ENCODE measurements around the gene DDX24. TPM values are rescaled to one million over a fixed set of nuclear protein-coding genes. Genes with fewer than 3 reads are reported as not detected.

DDX24 gene
- total RNA-seq, 1 experiment from 2014 or later = 135 TPM

GRCh38 chr14:94100847-94101246, 19.8 kb upstream of the DDX24 start:
- no TSS peak for BruUV-seq (replicated peaks)
- Mint-ChIP-seq H3K4me1 (ENCODE audit: insufficient read depth, unreplicated experiment) (no peaks in the 10 kb centered on the region), H3K9me3 (ENCODE audit: unreplicated experiment) (no peaks in the 10 kb centered on the region), H3K4me3 (ENCODE audit: unreplicated experiment) (no peak overlapping the region), H3K36me3 (ENCODE audit: insufficient read depth, unreplicated experiment) (no peaks in the 10 kb centered on the region), H3K27me3 (ENCODE audit: insufficient read depth, unreplicated experiment) (no peaks in the 10 kb centered on the region), H3K27ac (ENCODE audit: low read depth, unreplicated experiment) (no peak overlapping the region)
- DNase-seq (ENCODE audit: unreplicated experiment) = peak; percentile 49
- TF ChIP-seq CTCF (IDR thresholded peaks at IDR 0.05; ENCODE audit: unreplicated experiment) = no peak
- POLR2A ChIA-PET = interaction anchor here (0.8 to 1.4 kb wide), 2 partner anchors 9 to 19 kb away, joined by 3 to 4 read pairs; partner anchors contain the start of gene IFI27L1
- CTCF ChIA-PET = interaction anchor here (0.7 to 1.3 kb wide), 2 partner anchors 31 to 36 kb away, joined by 3 read pairs; no protein-coding TSS in a partner anchor
- intact Hi-C loops (cut with micrococcal nuclease) = no loop called here

GRCh38 chr14:94099006-94099405, 18.0 kb upstream of the DDX24 start:
- ChIA-PET POLR2A (no interaction called here), CTCF (interaction anchor here (0.6 to 1.3 kb wide), 2 partner anchors 32 to 379 kb away, joined by 3 to 4 read pairs; no protein-coding TSS in a partner anchor)
- Mint-ChIP-seq H3K27ac (ENCODE audit: low read depth, unreplicated experiment) (no peak overlapping the region), H3K27me3 (ENCODE audit: insufficient read depth, unreplicated experiment) (no peaks in the 10 kb centered on the region), H3K4me3 (ENCODE audit: unreplicated experiment) (no peak overlapping the region), H3K4me1 (ENCODE audit: insufficient read depth, unreplicated experiment) (no peaks in the 10 kb centered on the region), H3K9me3 (ENCODE audit: unreplicated experiment) (no peaks in the 10 kb centered on the region), H3K36me3 (ENCODE audit: insufficient read depth, unreplicated experiment) (no peaks in the 10 kb centered on the region)
- DNase-seq (ENCODE audit: unreplicated experiment) = no peak
- no peak for TF ChIP-seq CTCF (IDR thresholded peaks at IDR 0.05; ENCODE audit: unreplicated experiment)
- BruUV-seq (replicated peaks) = no TSS peak
- intact Hi-C loops (cut with micrococcal nuclease) = no loop called here

GRCh38 chr14:94098326-94098992, 17.5 kb upstream of the DDX24 start:
- ChIA-PET POLR2A (no interaction called here), CTCF (interaction anchor here (0.6 kb wide), 1 partner anchor 379 kb away, joined by 3 read pairs; no protein-coding TSS in a partner anchor)
- Mint-ChIP-seq H3K4me1 (ENCODE audit: insufficient read depth, unreplicated experiment) (no peaks in the 10 kb centered on the region), H3K9me3 (ENCODE audit: unreplicated experiment) (no peaks in the 10 kb centered on the region), H3K4me3 (ENCODE audit: unreplicated experiment) (no peak overlapping the region), H3K27ac (ENCODE audit: low read depth, unreplicated experiment) (no peak overlapping the region), H3K36me3 (ENCODE audit: insufficient read depth, unreplicated experiment) (no peaks in the 10 kb centered on the region), H3K27me3 (ENCODE audit: insufficient read depth, unreplicated experiment) (no peaks in the 10 kb centered on the region)
- BruUV-seq (replicated peaks) = no TSS peak
- intact Hi-C loops (cut with micrococcal nuclease) = no loop called here
- DNase-seq (ENCODE audit: unreplicated experiment) = no peak
- TF ChIP-seq CTCF (IDR thresholded peaks at IDR 0.05; ENCODE audit: unreplicated experiment) = no peak

GRCh38 chr14:94097091-94097490, 16.1 kb upstream of the DDX24 start:
- DNase-seq (ENCODE audit: unreplicated experiment) = no peak
- Mint-ChIP-seq H3K36me3 (ENCODE audit: insufficient read depth, unreplicated experiment) (no peaks in the 10 kb centered on the region), H3K27ac (ENCODE audit: low read depth, unreplicated experiment) (no peak overlapping the region), H3K4me3 (ENCODE audit: unreplicated experiment) (no peak overlapping the region), H3K27me3 (ENCODE audit: insufficient read depth, unreplicated experiment) (no peaks in the 10 kb centered on the region), H3K4me1 (ENCODE audit: insufficient read depth, unreplicated experiment) (no peaks in the 10 kb centered on the region), H3K9me3 (ENCODE audit: unreplicated experiment) (no peaks in the 10 kb centered on the region)
- ChIA-PET POLR2A (interaction anchor here (0.5 kb wide), 1 partner anchor 31 kb away, joined by 3 read pairs; no protein-coding TSS in a partner anchor), CTCF (no interaction called here)
- no TSS peak for BruUV-seq (replicated peaks)
- intact Hi-C loops (cut with micrococcal nuclease) = no loop called here
- TF ChIP-seq CTCF (IDR thresholded peaks at IDR 0.05; ENCODE audit: unreplicated experiment) = no peak
